GM12801 (cell line): Measurements from ENCODE around the gene GALNT14.

ENCODE experiments used
- TF ChIP-seq, protein P1 (sequence below): IDR thresholded peaks from one replicate; pipeline ENCODE4 v1.5.1; 2011; ENCODE audit warnings: control low read depth; ENCODE audit not compliant: insufficient read length; ENCODE audit errors: extremely low read depth

Gene GALNT14

DNA sequence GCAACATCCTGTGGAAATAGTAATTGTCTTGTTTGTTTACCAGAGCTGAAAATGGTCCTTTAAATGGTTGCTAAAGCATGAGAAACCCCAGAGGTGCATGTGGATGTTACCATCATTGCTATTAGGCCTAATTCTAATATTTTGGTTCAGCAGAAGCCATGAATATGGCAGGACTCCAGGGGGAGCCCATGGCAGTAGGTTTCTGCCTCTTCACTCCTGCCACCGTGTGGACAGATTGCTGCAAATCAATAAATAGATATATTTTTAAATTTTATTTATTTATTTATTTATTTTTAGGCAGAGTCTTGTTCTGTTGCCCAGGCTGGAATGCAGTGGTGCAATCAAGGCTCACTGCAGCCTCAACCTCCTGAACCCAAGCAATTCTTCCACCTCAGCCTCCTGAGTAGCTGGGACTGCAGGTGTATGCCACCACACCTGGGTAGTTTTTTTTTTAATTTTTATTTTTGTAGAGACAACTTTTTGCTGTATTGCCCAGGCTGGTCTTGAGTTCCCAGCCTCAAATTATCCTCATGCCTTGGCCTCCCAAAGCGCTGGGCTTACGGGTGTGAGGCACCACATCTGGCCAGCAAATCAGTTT lies 276.1 kb downstream of the GALNT14 start:
- TF ChIP-seq, protein P1, sequence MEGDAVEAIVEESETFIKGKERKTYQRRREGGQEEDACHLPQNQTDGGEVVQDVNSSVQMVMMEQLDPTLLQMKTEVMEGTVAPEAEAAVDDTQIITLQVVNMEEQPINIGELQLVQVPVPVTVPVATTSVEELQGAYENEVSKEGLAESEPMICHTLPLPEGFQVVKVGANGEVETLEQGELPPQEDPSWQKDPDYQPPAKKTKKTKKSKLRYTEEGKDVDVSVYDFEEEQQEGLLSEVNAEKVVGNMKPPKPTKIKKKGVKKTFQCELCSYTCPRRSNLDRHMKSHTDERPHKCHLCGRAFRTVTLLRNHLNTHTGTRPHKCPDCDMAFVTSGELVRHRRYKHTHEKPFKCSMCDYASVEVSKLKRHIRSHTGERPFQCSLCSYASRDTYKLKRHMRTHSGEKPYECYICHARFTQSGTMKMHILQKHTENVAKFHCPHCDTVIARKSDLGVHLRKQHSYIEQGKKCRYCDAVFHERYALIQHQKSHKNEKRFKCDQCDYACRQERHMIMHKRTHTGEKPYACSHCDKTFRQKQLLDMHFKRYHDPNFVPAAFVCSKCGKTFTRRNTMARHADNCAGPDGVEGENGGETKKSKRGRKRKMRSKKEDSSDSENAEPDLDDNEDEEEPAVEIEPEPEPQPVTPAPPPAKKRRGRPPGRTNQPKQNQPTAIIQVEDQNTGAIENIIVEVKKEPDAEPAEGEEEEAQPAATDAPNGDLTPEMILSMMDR: no peak

DNA sequence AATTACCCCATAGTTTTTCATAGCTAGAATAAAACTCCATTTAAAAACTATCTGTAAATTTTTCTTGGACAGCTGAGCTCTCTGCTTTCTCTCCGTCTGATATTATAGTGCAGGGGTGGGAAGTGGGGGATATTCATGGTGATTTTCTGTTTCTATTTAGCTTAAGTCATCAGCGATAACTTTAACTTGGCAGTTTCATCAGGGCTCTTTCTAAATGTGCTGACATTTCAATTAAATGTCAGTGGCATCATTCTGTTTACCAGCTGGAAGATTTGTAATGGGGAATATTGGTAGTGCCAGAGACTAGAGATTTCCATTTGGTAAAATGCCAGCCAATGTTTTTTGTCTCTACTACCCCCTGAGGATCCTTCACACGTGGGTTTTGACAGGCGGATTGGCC lies 277.5 kb downstream of the GALNT14 start:
- TF ChIP-seq, protein P1: no peak
